ENCODE measurements around the gene NLGN1.
A peak's percentile ranks its signal among the peaks of the same experiment; 100 is the strongest.
"Not testable (repeated sequence)": the region's sequence is repeated elsewhere in the genome, so short reads cannot be mapped to it uniquely, and the experiment has no call there.

NLGN1 gene

DNA sequence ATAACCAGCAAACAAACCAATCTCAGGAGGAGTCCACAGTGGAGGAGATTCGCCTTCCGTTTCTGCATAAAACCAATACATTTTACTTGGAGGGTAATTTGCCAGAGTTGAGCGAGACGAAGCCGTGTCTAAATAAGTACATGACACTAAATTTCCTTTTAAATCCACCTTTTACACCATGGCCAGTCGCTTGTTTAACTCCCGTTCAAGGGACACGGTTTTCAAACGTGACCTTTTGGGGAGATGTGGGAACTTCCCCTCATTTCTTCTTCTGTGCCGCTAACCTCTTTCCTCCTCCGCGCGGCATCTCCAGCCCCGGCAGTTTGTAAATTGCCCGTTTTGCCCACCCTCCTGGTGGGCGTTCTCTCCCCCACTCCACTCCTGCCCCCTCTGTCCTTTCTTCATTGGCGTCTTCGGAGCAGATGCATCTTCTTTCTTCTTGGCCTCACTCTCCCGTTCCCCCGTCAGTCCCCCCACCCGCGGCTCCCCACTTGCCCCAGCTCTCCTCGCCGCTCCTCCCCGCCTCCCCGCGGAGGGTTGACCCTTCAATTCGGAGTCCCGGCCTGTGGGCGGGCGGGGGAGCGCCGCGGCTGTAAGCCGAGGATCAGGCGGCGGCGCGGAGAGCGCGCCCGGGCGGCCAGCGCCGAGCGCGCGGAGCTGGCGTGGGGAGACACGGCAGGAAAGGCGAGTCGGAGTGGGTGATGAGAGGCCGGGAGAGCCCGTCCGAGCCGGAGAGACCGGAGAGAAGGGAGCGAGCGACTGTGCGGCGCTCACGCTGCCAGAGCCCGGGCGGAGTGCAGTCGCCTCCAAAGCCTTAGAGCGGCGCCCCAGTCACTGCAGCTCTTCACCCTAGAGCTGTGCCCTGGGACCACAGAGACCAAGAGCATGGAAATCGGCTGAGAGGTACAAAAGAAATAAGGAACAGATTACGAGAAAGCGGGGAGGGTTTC, at the start of gene NLGN1:
Gene NLGN1 (plus strand): TSS at position 584 of the 950 bp plus-strand sequence.
- no peak for DNase-seq (ENCODE audit: low read depth in 2 of 3, low spot score in 2 of 3)

DNA sequence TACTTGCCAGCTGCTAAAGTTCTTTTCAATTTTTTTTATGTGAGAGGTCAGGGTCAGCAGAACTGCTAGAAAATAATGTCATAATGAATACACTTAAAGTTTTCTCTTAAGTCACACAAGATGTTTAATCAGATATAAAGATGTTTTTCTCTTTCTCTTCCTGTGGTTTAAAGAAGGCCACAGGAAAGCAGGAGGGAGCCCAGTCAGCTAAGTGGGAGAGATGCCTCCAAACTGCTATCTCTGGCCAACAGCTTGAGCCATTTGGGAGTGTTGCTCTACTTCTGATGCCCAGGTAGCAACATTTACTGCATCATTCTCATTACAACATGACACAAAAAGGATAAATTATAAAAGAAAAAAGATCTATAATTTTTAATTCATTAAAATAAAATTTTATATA, 45.7 kb upstream of the NLGN1 start:
- no peak for DNase-seq (ENCODE audit: low read depth in 2 of 3, low spot score in 2 of 3)

DNA sequence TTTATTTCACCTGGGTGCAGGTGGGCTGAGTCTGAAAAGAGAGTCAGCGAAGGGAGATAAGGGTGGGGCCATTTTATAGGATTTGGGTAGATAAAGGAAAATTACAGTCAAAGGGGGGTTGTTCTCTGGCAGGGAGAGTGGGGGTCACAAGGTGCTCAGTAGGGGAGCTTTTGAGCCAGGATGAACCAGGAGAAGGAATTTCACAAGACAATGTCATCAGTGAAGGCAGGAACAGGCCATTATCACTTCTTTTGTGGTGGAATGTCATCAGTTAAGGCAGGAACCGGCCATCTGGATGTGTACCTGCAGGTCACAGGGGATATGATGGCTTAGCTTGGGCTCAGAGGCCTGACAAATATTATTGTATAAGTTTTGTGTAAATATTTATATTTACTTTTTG, 44.4 kb upstream of the NLGN1 start:
- not testable (repeated sequence) for DNase-seq (ENCODE audit: low read depth in 2 of 3, low spot score in 2 of 3)

DNA sequence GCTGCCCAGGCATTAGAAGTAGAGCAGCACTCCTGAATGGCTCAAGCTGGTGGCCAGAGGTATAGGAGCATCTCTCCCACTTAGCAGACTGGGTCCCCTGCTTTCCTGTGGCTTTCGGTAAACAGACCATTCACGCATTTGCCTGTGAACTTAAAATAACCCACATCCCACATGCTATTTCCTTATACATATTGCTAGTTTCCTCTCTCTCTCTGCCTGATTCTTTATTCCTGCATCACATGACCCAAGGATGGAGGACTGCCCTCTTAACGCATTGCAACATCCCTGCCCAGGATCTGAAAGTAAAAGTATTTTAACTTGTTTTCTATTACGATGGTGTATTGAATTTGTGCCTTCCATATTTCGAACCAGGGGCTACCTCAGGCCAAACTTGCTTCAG, 43.4 kb upstream of the NLGN1 start:
- DNase-seq (ENCODE audit: low read depth in 2 of 3, low spot score in 2 of 3), result no peak

DNA sequence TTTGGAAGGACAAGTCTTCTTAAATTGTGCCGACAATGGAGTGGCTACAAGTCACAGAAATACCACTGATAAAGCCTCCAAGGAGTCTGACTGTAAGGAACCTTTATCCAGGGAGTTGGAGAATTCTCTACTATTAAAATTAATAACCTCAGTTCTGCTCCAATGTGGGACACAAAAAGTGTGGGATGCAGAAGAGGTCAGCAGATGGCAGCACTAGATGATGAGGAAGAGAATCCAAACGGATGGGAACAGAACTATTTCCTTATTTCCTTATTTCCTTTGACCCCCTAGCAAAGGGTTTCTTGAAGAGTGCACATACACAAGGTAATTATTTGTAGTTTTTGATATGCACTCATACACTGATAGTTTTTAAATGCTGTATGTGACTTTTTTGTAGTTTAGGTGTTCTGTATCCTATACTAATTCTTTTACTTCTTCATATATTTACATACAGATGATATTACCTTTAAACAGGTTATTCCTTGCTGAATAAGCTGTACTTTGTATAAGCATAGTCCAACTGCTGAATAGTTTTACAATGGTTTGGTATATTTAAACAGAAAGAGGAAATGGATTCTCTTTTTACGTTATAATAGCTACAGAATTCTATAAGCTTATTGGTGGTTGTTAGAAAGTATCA, 25.6 kb upstream of the NLGN1 start:
- no peak for DNase-seq (ENCODE audit: low read depth in 2 of 3, low spot score in 2 of 3)

DNA sequence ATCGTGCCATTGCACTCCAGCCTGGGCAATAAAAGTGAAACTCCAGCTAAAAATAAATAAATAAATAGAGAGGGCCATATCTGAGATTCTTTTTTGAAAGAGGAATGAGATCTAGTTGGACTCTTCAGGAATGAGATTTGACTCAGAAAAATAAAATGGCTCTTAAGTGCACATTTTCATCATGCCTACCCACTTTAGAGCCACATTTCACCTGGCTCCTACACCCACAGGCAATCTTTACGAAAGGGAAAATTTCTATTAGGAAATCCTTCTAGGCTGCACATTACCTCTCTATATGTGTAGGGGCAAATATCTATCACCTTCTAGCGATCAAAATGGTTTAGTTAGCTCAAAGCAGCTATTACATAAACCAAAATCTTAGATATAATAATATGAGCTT, 16.9 kb upstream of the NLGN1 start:
- DNase-seq (ENCODE audit: low read depth in 2 of 3, low spot score in 2 of 3), result no peak

DNA sequence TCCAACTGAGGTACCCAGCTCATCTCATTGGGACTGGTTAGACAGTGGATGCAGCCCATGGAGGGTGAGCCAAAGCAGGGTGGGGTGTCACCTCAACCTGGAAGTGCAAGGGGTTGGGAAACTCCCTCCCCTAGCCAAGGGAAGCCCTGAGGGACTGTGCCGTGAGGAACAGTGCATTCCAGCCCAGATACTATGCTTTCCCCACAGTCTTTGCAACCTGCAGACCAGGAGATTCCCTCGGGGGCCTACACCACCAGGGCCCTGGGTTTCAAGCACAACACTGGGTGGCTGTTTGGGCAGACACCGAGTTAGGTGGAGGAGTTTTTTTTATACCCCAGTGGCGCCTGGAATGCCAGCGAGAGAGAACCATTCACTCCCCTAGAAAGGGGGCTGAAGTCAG, 15.6 kb upstream of the NLGN1 start:
- DNase-seq (ENCODE audit: low read depth in 2 of 3, low spot score in 2 of 3), result not testable (repeated sequence)

DNA sequence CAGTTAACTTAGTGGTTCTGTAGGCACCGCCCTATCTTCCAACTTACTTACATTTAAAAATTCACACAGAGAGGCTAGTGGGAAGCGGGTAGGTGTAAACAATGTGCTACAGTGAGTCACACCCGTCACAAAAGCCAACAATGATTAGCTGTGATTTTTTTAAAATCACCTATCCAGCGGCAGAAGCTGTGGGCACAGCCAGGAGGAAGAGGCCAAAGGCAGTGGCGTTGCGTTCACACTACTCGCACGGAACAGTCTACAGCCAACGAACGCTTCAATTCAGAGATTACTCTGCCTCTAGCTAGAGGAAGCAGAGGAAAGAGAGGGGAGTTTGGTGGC, 2.5 kb upstream of the NLGN1 start:
- DNase-seq (ENCODE audit: low read depth in 2 of 3, low spot score in 2 of 3), result no peak

DNA sequence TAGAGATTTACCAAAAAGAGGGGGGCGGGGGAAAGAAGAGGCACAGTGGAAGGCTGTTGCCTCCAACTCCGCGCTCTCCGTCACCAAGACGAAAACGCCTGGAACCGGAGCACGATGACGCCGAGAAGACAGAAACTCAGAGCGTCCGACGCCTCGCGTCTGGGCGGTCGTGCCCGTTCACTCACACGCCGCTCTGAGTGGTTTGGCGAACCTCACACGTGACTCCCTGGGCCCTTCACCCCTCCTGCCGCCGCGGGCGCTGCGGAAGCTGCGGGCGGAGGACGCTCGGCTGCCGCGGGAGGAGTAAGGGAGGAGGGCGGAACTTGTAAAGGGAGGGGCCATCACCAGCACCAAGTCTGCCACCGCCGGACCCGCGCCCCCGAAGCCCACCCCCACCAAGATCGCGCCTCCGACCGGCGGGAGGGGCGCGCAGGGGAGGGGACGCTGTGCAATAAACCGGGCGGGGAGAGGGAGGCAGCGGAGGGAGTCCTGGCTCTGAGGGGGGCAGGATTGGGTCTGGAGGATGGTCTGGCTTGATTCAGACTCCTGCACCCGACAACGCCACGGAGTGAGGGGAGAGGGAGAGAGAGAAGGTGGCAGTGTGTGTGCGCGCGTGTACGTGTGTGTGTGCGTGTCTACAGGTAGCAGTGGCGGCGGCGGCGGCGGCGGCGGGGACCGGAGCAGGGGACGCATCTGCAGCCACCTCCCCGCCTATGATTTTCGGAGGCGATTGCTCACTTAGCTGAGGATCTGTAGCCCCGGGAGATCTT, 1.9 kb upstream of the NLGN1 start:
- DNase-seq (ENCODE audit: low read depth in 2 of 3, low spot score in 2 of 3), result peak in 1 of 3 experiments; percentile 16

DNA sequence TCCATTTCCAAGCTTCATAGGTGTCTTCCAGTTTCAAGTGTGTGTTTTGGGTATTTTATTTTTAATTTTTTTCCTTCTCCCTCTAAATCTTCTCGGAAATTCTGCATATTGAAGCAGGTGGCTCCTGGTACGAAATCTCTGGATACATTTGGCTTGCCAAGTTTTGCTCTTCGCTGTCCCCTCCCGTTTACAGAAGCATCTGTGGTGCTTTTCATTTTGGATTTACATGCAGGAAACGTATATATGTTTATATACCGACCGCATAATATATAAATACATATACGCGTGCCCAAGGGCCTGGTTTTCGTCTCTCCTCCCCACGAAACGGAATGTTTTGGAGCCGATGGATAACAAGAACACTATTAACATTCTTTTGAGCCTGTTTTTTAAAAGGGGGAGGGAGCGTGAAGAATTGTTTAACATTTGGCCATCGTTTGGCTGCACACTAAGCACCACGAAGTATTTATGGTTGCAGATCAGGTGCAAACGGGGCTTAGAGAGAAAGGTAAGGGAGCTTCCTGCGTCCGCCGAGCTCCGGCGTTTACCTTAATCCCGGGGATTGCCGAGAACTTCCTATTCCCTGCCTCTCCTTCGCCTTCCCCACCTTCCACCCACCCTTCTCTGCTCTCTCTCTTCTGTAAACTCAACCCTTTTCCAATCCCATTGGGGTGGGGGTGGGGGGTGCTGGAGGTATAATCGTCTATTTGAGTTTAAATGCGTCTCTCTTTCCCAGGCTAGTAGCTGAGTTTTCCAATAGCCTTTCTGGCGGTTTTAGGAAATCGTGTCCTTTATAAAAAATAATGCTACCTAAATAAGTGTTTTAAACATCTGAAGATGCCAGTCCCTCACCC, 1.1 kb upstream of the NLGN1 start:
- DNase-seq (ENCODE audit: low read depth in 2 of 3, low spot score in 2 of 3), result no peak

DNA sequence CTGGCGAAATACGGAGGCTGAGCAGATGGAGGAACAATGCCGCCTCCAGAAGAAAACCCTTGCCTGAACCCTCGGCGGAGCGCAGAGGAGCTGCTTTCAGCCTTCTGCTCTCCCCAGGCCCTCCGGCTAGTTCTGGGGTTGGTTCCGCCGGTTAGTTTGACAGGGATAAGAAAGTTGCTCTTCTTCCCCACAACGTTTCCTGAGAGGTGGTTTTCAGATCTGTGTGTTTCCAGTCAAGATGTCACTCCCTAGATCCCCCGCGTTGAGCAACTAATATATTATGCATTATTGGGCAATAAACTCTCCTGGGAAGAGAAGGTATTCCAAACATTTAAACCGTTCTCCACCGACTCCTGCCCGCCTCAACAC, 551 bp downstream of the NLGN1 start:
- DNase-seq (ENCODE audit: low read depth in 2 of 3, low spot score in 2 of 3), result no peak

DNA sequence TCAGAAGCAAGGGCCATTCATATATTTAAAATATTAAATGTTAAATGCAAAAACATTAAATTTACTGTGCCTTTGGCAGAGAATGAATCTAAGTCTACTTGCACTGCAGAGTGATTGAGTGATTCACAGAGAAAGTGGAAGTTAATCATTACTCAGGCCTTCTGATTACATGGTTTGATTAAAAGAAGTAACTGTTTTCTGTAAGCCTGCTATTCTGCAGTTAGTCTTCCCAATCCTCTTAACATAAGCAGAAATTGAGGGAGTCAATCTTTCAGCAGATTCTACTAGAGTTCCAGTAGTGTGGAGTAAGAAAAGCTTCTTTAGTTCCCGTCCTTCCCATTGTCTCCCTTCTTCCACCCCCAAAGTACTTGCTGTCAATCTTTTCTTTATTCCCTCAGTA, 1.5 kb downstream of the NLGN1 start:
- no peak for DNase-seq (ENCODE audit: low read depth in 2 of 3, low spot score in 2 of 3)

DNA sequence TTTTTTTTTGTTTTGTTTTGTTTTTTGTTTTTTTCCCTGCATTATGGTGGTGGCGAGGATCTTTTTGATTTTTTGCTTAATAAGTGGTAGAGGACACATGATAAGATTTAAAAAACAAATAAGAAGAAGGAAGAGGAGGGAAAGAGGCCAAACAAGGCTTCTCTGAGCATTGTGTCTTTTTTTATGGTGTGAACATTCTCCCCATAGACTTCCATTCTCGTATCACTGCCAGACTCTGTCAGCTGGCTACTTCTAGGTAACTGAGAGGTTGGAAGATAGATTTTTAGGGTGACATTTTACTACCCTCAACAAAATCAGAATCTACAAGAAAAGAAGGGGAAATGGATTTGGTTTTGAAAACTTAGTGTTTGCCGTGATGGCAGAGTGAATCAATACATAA, 3.8 kb downstream of the NLGN1 start:
- DNase-seq (ENCODE audit: low read depth in 2 of 3, low spot score in 2 of 3), result no peak

DNA sequence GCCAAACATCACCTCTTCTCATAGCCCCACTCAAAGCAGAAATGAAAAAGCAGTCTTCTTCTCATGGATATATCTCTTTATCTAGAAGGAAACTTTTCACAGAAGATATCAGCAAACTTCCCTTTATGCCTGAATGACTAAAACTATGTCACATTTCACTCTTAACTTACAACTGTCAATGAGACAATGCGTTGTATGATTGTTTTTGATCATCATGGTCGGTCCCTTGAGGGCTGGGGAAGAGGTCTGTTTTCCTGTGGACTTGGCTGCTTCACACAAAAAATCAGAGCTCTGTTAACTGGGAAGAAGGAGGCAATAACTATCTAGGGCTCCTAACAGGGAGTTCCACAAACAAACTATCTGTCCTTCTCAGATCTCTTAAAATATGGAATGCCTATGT, 5.1 kb downstream of the NLGN1 start:
- DNase-seq (ENCODE audit: low read depth in 2 of 3, low spot score in 2 of 3), result no peak

DNA sequence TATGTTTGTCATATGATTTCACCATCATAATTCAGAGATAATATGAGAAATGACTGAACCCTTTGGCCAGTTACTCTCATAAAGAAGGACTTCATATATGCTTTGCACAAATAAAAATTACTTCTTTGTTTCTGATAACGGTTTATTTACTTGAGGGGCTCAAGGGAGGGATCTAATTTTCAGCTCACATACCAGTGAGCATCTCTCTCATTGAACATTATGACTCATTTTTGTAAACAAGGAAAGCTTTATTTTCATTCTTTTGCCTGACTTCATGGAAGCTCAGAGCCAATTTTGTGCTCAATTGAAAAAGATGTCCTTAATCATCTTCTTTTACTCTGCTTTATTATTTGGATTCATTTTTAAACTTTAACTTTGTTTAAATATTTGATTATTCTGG, 5.8 kb downstream of the NLGN1 start:
- no peak for DNase-seq (ENCODE audit: low read depth in 2 of 3, low spot score in 2 of 3)

DNA sequence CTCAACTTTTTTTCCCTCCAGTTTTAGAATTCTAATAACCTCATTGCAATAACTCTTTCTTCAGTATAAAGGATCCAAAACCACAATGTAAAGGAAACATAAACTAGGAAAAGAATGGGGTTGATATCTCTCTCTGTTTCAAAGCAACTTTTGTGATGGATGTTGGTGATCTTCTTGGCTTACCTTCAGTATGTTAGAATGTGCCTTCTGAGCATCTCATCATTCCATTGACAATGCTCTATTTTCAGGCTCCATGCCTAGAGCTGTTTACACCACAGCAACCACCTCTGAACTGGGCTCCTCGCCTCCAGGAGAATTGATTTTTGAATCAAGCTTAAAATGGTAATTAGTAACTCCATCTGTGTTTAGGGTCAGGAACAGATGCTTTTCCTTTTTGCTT, 6.6 kb downstream of the NLGN1 start:
- no peak for DNase-seq (ENCODE audit: low read depth in 2 of 3, low spot score in 2 of 3)

DNA sequence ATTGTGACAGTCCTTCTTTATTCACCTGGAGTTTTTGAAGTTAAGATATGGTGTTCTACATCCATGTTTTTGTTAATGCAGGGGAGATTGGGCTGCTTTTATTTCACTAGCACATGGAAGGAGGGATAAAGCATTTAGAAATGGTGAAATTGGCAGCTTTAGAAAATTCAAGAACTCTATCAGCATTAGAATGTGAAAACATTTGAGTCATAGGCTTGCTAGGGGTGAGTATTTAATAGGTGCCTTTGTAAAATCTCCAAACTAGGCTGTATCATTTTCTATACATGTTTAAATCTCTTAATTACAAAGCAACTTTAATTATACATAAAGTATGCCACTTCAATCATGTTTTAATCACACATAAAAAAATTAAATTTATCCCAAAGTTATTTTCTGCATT, 12.9 kb downstream of the NLGN1 start:
- no peak for DNase-seq (ENCODE audit: low read depth in 2 of 3, low spot score in 2 of 3)

DNA sequence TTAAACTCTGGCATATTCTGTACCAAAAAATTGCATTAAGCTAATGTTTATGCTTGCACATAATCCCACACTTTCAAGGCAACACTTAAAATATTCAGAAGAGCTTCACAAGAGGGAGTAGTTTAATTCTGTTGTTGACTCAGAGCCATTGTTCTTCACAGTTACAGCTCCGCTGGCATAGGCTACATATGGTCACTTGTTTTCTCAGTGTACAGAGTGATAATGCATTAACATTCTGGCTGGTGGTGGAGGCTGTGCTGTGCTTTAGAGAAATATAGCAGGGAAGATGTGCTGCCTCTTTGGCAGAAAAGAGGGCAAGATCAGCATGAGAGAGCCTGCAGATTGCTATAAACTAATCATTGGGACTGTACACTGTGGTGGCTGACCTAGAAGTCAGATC, 13.3 kb downstream of the NLGN1 start:
- no peak for DNase-seq (ENCODE audit: low read depth in 2 of 3, low spot score in 2 of 3)

DNA sequence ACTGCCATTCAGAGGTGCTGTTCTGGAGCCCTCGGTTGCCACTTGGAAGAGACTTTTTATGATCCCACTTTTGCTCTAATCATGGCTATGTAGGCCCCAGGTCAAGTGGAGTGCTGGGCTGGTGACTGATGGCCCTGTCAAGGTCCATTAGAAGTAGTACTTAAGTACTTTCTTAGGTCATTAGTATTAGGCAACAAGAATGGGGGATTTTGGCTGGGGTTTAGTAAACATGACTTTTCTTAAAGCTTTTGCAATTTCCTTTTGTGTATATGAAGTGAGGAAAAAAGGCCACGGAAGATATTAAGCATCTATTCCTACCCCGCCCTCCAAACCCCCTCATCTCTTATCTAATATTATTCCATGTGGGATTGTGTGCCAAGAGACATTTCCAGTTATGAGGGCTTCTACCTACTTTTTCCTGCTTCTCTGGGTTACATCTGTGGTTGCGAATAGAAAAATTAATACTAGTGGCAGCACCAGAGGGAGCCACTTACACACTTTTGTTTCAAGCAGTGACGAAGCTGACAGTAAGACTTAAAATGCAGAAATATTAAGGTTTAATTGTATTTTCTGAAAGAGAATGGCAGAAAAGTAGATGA, 13.9 kb downstream of the NLGN1 start:
- DNase-seq (ENCODE audit: low read depth in 2 of 3, low spot score in 2 of 3), result no peak

DNA sequence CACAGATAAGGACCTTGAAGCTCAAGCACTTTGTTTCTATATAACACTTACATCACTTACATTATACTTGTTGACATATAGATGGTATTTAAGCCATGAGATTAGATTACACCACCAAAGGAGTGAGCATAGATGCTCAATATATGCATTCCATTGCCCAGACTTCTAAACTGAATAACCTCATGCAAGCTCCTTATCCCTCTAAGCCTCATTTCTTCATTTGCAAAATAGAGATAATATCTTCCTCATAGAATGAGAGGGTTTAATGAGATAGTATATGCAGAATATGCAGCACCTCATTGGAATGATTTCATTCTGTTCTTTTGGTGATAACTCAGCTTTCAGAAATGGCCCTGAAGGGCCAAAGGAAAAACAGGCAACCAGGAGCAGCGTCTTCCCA, 18.5 kb downstream of the NLGN1 start:
- DNase-seq (ENCODE audit: low read depth in 2 of 3, low spot score in 2 of 3), result no peak

DNA sequence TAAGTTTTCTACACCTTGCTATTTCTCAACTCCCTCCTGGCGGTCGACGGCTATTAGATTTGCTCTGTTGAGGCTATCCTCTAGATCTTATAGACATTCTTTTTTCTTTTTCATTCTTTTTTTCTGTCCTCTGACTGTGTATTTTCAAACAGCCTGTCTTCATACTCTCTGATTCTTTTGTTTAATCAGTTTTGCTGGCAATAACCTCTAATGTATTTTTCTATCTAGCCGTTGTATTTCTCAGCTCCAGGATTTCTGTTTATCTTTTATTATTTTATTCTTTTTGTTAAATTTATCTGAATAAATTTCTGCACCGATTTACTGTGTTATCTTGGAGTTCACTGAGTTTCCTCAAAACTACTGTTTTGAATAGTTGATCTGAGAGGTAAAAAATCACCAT, 31.5 kb downstream of the NLGN1 start:
- no peak for DNase-seq (ENCODE audit: low read depth in 2 of 3, low spot score in 2 of 3)

Data from activated CD8-positive, alpha-beta memory T cell treated with anti-CD3 and anti-CD28 coated beads for 48 hours (primary cell).